Measurements from ENCODE around the gene TBL1X.

The TBL1X gene

GRCh38 chrX:9772943-9773342 lies 308.1 kb downstream of the TBL1X start:
- TF ChIP-seq CTCF (IDR thresholded peaks at IDR 0.05; ENCODE audit: borderline replicate concordance, control extremely low read depth, extremely low read depth, insufficient read depth, missing control alignments), result no peak
- no peak for DNase-seq (ENCODE audit: low spot score)
- in situ Hi-C loops (cut with MboI; ENCODE audit: low sequenced_read_pairs, unreplicated experiment), result no loop called here

- in situ Hi-C loops (cut with MboI; ENCODE audit: low sequenced_read_pairs, unreplicated experiment), result no loop called here
- TF ChIP-seq CTCF (IDR thresholded peaks at IDR 0.05; ENCODE audit: borderline replicate concordance, control extremely low read depth, extremely low read depth, insufficient read depth, missing control alignments), result no peak
- DNase-seq (ENCODE audit: low spot score), result no peak
Measured at GRCh38 chrX:9775930-9776329, 311.1 kb downstream of the TBL1X start.

- DNase-seq (ENCODE audit: low spot score), result no peak
- TF ChIP-seq CTCF (IDR thresholded peaks at IDR 0.05; ENCODE audit: borderline replicate concordance, control extremely low read depth, extremely low read depth, insufficient read depth, missing control alignments), result no peak
- in situ Hi-C loops (cut with MboI; ENCODE audit: low sequenced_read_pairs, unreplicated experiment), result no loop called here
Measured at GRCh38 chrX:9781941-9782340, 317.1 kb downstream of the TBL1X start.

- DNase-seq (ENCODE audit: low spot score), result no peak
- in situ Hi-C loops (cut with MboI; ENCODE audit: low sequenced_read_pairs, unreplicated experiment), result no loop called here
- TF ChIP-seq CTCF (IDR thresholded peaks at IDR 0.05; ENCODE audit: borderline replicate concordance, control extremely low read depth, extremely low read depth, insufficient read depth, missing control alignments), result no peak
Measured at GRCh38 chrX:9784332-9784731, 319.5 kb downstream of the TBL1X start.

- in situ Hi-C loops (cut with MboI; ENCODE audit: low sequenced_read_pairs, unreplicated experiment), result no loop called here
- no peak for DNase-seq (ENCODE audit: low spot score)
- TF ChIP-seq CTCF (IDR thresholded peaks at IDR 0.05; ENCODE audit: borderline replicate concordance, control extremely low read depth, extremely low read depth, insufficient read depth, missing control alignments), result no peak
Measured at GRCh38 chrX:9785254-9785943, 320.5 kb downstream of the TBL1X start.

- DNase-seq (ENCODE audit: low spot score), result no peak
- TF ChIP-seq CTCF (IDR thresholded peaks at IDR 0.05; ENCODE audit: borderline replicate concordance, control extremely low read depth, extremely low read depth, insufficient read depth, missing control alignments), result no peak
Measured at GRCh38 chrX:9785944-9786797, 321.3 kb downstream of the TBL1X start, which contains the start of gene SHROOM2. Gene SHROOM2, plus strand, starts transcription at chrX:9786429. Its CDS starts 117 bp downstream, at chrX:9786546.

More at GRCh38 chrX:9785944-9786797, 321.3 kb downstream of the TBL1X start, which contains the start of gene SHROOM2:
- in situ Hi-C loops (cut with MboI; ENCODE audit: low sequenced_read_pairs, unreplicated experiment), result no loop called here
